Muscle of leg (tissue), 11 donors: ENCODE data around the gene IL17B. TPM values are rescaled to one million over a fixed set of nuclear protein-coding genes. Genes with fewer than 3 reads are reported as not detected.
"Not testable (repeated sequence)": the region's sequence is repeated elsewhere in the genome, so short reads cannot be mapped to it uniquely, and the experiment has no call there.

Experiments used
- DNase-seq: peaks from one replicate; pipeline ENCODE4 v3.0.0; 2013
- H3K27ac ChIP-seq: one replicate; pipeline ENCODE4 v1.5.1; 2013; ENCODE audit warnings: mild to moderate bottlenecking, low read length, control low read depth
- H3K27me3 ChIP-seq: one replicate; pipeline ENCODE4 v1.6.1; 2013; ENCODE audit warnings: low read length; ENCODE audit not compliant: control insufficient read depth, insufficient read depth
- H3K36me3 ChIP-seq: one replicate; pipeline ENCODE4 v1.6.1; 2013; ENCODE audit warnings: low read length; ENCODE audit not compliant: control insufficient read depth, insufficient read depth
- H3K4me1 ChIP-seq: one replicate; pipeline ENCODE4 v1.6.1; 2013; ENCODE audit warnings: low read length; ENCODE audit not compliant: control insufficient read depth, insufficient read depth
- H3K4me3 ChIP-seq: one replicate; pipeline ENCODE4 v1.5.1; 2013; ENCODE audit warnings: low read length, control low read depth
- H3K9me3 ChIP-seq: replicated peaks from 2 replicates; pipeline ENCODE4 v1.6.1; 2013; ENCODE audit warnings: low read depth, low read length; ENCODE audit not compliant: control insufficient read depth
- WGBS: methylation state at CpG from one replicate; pipeline ENCODE4 v1.1.5; 2013; ENCODE audit warnings: missing lambda C conversion rate; ENCODE audit not compliant: insufficient coverage; 5-methylcytosine and 5-hydroxymethylcytosine counted together
- polyA plus RNA-seq, 8 donors: library from polyadenylated mRNA; unstranded; fragments of 120-200 nt; gene quantifications; one replicate each; pipeline versions ENCODE4 v1.2.1 to v1.2.3, GENCODE V29; 2013; ENCODE audit warnings: inconsistent platforms in 1 of 8, low replicate concordance in 1 of 8; ENCODE audit not compliant: insufficient read length in 8 of 8, insufficient read depth in 1 of 8
- total RNA-seq: library from RNA; stranded (reverse); fragments of 120-200 nt; gene quantifications from one replicate; pipeline ENCODE4 v1.2.4, GENCODE V29; 2013

The IL17B gene
- total and polyA plus RNA-seq, 9 donors: 151 to 423 (median 289) TPM

DNA sequence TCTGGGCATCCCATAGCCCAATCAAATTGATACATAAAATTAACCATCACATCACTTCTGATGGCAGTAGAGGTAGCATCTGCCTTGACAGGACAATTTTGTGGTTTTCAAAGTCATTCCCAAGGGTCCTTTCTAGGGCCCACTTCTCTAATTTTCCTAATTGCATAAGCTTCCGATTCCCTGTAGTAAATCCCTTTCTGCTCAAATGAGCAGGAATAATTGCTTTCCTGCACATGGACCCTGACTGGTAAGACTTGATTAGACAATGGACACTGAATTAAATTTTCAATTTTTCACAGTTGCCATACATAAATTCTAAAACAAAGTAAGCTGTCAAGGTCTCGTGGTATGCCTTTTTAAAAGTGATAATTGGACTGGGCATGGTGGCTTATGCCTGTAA, 22.0 kb upstream of the IL17B start:
- no peak for DNase-seq
- peak overlapping the region; percentile 83 for H3K27ac ChIP-seq
- no CpG with 5 or more reads among the region's 2 CpGs for WGBS
- H3K36me3 ChIP-seq: no peaks in the 10 kb centered on the region
- no peaks in the 10 kb centered on the region for H3K27me3 ChIP-seq
- H3K9me3 ChIP-seq: no peaks in the 10 kb centered on the region
- no peak overlapping the region for H3K4me3 ChIP-seq
- H3K4me1 ChIP-seq: peaks cover 28% of the 10 kb centered on the region

DNA sequence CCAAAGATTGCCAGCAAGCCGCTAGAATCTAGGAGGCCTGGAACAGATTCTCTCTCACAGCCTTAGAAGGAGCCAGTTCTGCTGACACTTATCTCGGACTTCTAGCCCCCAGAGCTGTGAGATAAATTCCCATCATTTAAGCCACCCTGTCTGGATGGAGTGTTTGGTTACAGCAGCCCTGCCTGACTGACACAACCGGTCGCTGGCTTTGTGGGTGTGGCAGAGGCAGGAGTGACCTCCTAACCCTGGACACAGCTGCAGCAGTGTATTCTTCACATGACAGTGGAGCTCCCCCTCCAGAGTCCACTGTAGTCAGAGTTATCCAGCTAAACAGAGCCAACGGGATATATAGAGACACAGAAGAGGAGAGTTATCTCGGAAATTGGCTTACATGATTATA, 21.2 kb upstream of the IL17B start:
- peak; percentile 91 for DNase-seq
- WGBS: 26% methylated on average over 4 of the region's 6 CpGs
- Histone ChIP-seq H3K27me3 (no peaks in the 10 kb centered on the region), H3K4me1 (peaks cover 21% of the 10 kb centered on the region), H3K36me3 (no peaks in the 10 kb centered on the region), H3K4me3 (no peak overlapping the region), H3K9me3 (no peaks in the 10 kb centered on the region), H3K27ac (peak overlapping the region; percentile 83)

DNA sequence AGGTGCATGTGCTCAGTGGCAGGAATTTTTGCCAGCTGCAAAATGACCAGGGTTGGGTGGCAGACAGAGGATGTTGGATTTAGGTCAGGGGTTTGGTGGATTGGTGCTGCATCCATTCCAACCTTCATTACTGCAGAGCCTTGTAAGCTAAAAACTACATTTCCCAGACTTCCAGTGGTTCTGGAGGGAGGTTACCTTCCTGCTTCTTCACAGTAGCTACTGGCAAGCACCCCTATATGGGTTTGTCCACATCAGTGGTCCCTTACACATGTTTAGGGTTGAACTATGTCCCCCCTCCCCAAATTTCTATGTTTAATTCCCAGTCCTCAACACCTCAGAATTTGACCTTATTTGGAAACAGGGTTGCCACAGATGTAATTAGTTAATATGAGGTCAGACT, 20.7 kb upstream of the IL17B start:
- Histone ChIP-seq H3K4me3 (no peak overlapping the region), H3K27ac (peak overlapping the region; percentile 83), H3K27me3 (no peaks in the 10 kb centered on the region), H3K9me3 (no peaks in the 10 kb centered on the region), H3K4me1 (peaks cover 16% of the 10 kb centered on the region), H3K36me3 (no peaks in the 10 kb centered on the region)
- DNase-seq: no peak

DNA sequence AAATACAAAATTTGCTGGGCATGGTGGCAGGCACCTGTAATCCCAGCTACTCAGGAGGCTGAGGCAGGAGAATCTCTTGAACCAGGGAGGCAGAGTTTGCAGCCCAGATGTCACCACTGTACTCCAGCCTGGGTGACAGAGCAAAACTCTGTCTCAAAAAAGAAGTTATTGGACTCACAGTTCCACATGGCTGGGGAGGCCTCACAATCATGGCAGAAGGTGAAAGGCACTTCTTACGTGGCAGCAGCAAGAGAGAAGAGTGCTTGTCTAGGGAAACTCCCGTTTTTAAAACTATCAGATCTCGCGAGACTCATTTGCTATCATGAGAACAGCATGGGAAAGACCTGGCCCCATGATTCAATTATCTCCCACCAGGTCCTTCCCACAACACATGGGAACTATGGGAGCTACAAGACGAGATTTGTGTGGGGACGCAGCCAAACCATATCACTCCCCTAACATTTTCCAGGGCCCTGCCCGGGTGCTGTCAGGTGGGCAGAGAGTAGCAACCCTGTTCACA, 19.7 kb upstream of the IL17B start:
- H3K27me3 ChIP-seq, H3K27ac ChIP-seq, H3K36me3 ChIP-seq, H3K4me3 ChIP-seq, H3K9me3 ChIP-seq, DNase-seq: not testable (repeated sequence)
- WGBS: 58% methylated on average over 3 of the region's 7 CpGs
- peaks cover 14% of the 10 kb centered on the region for H3K4me1 ChIP-seq

DNA sequence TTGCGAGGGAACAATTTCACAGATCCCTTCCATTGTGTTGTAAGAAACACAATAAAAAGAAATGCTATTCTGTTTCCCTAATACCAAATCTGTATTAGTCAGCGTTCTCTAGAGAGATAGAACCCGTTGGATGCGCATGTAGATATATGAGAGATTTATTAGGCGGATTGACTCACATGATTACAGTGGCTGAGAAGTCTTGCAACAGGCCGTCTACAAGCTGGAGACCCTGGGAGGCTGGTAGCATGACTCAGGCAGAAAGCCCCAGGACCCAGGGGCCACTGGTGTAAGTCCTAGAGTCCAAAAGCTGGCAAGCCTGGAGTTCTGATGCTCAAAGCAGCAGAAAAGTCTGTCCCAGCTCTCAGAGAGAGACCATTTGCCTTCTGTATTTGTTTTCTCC, 18.4 kb upstream of the IL17B start:
- Histone ChIP-seq H3K27me3 (no peaks in the 10 kb centered on the region), H3K36me3 (no peaks in the 10 kb centered on the region), H3K4me1 (peaks cover 14% of the 10 kb centered on the region), H3K27ac (no peak overlapping the region), H3K9me3 (no peaks in the 10 kb centered on the region), H3K4me3 (no peak overlapping the region)
- 71% methylated on average over 3 of the region's 6 CpGs for WGBS
- DNase-seq: no peak

DNA sequence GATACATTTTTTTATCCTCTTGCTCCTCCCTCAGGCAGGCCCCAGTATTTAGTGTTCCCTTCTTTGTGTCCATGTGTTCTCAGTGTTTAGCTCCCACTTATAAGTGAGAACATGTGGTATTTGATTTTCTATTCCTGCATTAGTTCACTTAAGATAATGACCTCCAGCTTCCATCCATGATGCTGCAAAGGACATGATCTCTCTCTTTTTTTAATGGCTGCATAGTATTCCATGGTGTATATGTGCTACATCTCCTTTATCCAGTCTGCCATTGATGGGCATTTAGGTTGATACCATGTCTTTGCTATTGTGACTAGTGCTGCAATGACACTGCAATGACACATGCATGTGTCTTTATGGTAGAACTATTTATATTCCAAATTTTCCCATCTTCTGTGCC, 15.9 kb upstream of the IL17B start:
- not testable (repeated sequence) for H3K9me3 ChIP-seq, H3K36me3 ChIP-seq, H3K27me3 ChIP-seq, DNase-seq, H3K4me3 ChIP-seq, H3K4me1 ChIP-seq, H3K27ac ChIP-seq

DNA sequence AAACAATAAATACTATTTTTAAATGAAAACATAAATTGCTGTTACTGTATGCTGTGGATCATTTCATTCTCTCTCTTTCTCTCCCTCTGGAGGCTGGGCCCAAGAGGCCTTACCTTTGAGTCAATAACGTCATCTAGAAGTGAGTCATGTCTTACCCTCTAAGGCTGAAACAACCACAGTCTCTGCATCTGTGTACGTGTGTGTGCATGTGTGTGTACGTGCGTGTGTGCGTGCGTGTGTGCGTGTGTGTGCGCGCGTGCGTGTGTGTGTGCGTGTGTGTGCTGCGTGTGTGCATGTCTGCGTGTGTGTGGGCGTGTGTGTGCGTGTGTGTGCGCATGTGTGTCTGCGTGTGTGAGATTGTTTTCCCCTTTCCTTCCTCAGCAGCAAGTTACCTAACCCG, 13.6 kb upstream of the IL17B start:
- H3K4me3 ChIP-seq: no peak overlapping the region
- DNase-seq: no peak

DNA sequence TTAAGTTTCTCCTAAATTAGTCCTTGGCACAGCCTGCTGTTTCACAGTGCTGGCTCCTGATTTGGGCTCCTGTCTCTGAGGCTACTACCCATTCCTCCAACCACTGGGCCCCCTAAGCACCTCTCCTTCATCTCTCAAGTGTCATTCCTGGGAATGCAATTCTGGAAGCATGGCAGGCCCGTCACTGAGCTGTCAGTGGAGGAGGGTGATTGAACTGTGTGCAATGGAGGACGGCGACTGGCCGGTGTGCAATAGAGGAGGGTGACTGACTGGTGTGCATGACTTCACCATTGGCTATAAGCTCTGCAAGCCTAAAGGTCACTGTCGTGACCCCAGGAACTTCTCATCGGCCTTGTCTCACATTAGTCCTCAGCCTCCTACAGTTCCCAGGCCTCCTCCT, 12.4 kb upstream of the IL17B start:
- WGBS: 63% methylated on average over 6 of the region's 6 CpGs
- H3K9me3 ChIP-seq: no peaks in the 10 kb centered on the region
- no peaks in the 10 kb centered on the region for H3K27me3 ChIP-seq
- DNase-seq: no peak
- no peak overlapping the region for H3K4me3 ChIP-seq
- peaks cover 30% of the 10 kb centered on the region for H3K4me1 ChIP-seq
- no peak overlapping the region for H3K27ac ChIP-seq
- no peaks in the 10 kb centered on the region for H3K36me3 ChIP-seq

More for the DNA sequence above, 13.6 kb upstream of the IL17B start:
- no peaks in the 10 kb centered on the region for H3K9me3 ChIP-seq
- WGBS: 84% methylated on average over 5 of the region's 19 CpGs
- H3K4me1 ChIP-seq: peaks cover 21% of the 10 kb centered on the region
- no peaks in the 10 kb centered on the region for H3K36me3 ChIP-seq
- no peaks in the 10 kb centered on the region for H3K27me3 ChIP-seq
- H3K27ac ChIP-seq: no peak overlapping the region

DNA sequence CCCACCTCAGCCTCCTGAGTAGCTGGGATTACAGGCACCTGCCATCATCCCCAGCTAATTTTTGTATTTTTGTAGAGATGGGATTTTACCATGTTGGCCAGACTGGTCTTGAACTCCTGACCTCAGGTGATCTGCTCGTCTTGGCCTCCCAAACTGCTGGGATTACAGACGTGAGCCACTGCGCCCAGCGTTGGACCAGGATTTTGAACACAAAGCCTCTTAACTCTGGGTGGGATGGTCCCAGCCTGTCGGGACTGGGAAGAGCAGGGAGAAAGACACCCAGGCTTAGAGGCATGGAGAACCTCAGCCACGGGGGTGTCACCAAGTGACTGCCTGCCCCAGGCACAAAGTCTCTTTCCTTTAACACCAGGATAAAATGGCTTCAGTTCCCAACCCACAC, 12.0 kb upstream of the IL17B start:
- WGBS: 73% methylated on average over 4 of the region's 6 CpGs
- H3K4me1 ChIP-seq: peaks cover 32% of the 10 kb centered on the region
- not testable (repeated sequence) for H3K27me3 ChIP-seq, H3K9me3 ChIP-seq, DNase-seq, H3K27ac ChIP-seq, H3K4me3 ChIP-seq, H3K36me3 ChIP-seq

DNA sequence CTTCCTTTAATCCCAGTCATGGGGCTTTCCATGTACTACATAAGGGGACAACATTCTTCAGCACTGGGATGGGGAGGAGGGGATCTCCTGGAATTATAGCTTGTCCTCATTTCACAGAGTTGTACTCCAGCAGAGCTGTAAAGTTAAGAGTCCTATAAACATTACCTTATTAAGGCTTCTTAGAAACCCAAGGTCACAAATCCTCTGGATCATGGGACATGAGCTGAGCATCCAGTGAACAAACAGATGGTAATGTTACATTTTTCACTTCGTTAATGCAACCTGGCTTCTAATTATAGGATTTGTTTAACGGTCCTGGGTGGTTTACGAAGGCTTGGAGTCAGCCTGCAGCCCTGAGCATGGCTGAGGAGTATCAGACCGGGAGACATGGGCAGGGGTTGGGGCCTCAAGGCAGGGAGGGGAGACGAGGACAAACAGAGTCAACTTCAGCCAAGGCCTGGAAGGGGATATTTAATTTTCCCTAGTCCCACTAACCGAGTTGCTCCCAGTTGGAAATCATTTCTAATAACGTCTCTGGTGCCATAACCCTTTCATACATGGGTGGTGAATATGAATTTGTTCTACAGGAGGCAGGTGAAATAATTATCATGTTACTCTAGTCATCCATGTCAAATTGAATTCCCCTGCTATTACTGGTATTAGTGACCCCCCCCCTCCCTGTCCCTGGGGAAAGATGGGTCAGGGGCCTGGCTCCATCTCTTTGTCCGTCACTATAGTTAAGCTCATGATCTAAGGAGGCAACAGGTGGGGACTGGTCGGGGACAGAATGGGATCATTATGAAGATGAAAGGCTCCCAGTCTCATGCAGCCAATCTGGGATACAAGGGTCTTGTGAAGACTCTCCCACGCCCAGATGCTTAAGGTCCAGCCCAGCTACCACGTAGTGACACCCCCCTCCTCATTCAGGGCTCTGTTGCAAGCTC, 10.7 kb upstream of the IL17B start:
- H3K27me3 ChIP-seq: no peaks in the 10 kb centered on the region
- H3K36me3 ChIP-seq: no peaks in the 10 kb centered on the region
- 61% methylated on average over 7 of the region's 11 CpGs for WGBS
- H3K4me1 ChIP-seq: peaks cover 41% of the 10 kb centered on the region
- no peak overlapping the region for H3K27ac ChIP-seq
- no peak overlapping the region for H3K4me3 ChIP-seq
- H3K9me3 ChIP-seq: no peaks in the 10 kb centered on the region
- DNase-seq: no peak
